ENCODE data around the gene FAM20C.

FAM20C gene

GRCh38 chr7:245574-246295 is 53.4 kb downstream of the FAM20C start:
- H3K27me3 ChIP-seq, result no peaks in the 10 kb centered on the region
- no peak for DNase-seq
- no peaks in the 10 kb centered on the region; the same call in 1 of the 2 replicates for H3K9me3 ChIP-seq
- no peaks in the 10 kb centered on the region for H3K4me1 ChIP-seq
- TF ChIP-seq CTCF (IDR thresholded peaks at IDR 0.05; ENCODE audit: low read depth, low read length), result no peak
- H3K4me3 ChIP-seq (ENCODE audit: low read depth, low read length), result no peak overlapping the region
- no peaks in the 10 kb centered on the region for H3K36me3 ChIP-seq

GRCh38 chr7:246451-246850 is 54.1 kb downstream of the FAM20C start:
- Histone ChIP-seq H3K27me3 (no peaks in the 10 kb centered on the region), H3K9me3 (no peaks in the 10 kb centered on the region; the same call in 1 of the 2 replicates), H3K4me1 (no peaks in the 10 kb centered on the region), H3K4me3 (ENCODE audit: low read depth, low read length) (no peak overlapping the region), H3K36me3 (no peaks in the 10 kb centered on the region)
- DNase-seq, result no peak
- no peak for TF ChIP-seq CTCF (IDR thresholded peaks at IDR 0.05; ENCODE audit: low read depth, low read length)

- Histone ChIP-seq H3K4me3 (ENCODE audit: low read depth, low read length) (no peak overlapping the region), H3K9me3 (no peaks in the 10 kb centered on the region; the same call in 1 of the 2 replicates), H3K4me1 (no peaks in the 10 kb centered on the region), H3K27me3 (no peaks in the 10 kb centered on the region), H3K36me3 (no peaks in the 10 kb centered on the region)
- no peak for TF ChIP-seq CTCF (IDR thresholded peaks at IDR 0.05; ENCODE audit: low read depth, low read length)
- no peak for DNase-seq
Observed at GRCh38 chr7:247181-247580, 54.8 kb downstream of the FAM20C start.

GRCh38 chr7:247636-248035 is 55.3 kb downstream of the FAM20C start:
- no peak for TF ChIP-seq CTCF (IDR thresholded peaks at IDR 0.05; ENCODE audit: low read depth, low read length)
- no peak for DNase-seq
- Histone ChIP-seq H3K4me1 (no peaks in the 10 kb centered on the region), H3K27me3 (no peaks in the 10 kb centered on the region), H3K4me3 (ENCODE audit: low read depth, low read length) (no peak overlapping the region), H3K36me3 (no peaks in the 10 kb centered on the region), H3K9me3 (no peaks in the 10 kb centered on the region; the same call in 1 of the 2 replicates)

GRCh38 chr7:248732-249435 is 56.5 kb downstream of the FAM20C start:
- no peak for DNase-seq
- Histone ChIP-seq H3K4me1 (no peaks in the 10 kb centered on the region), H3K9me3 (no peaks in the 10 kb centered on the region; the same call in none of the 2 replicates), H3K4me3 (ENCODE audit: low read depth, low read length) (no peak overlapping the region), H3K36me3 (no peaks in the 10 kb centered on the region), H3K27me3 (no peaks in the 10 kb centered on the region)
- no peak for TF ChIP-seq CTCF (IDR thresholded peaks at IDR 0.05; ENCODE audit: low read depth, low read length)

- no peaks in the 10 kb centered on the region for H3K36me3 ChIP-seq
- no peaks in the 10 kb centered on the region for H3K4me1 ChIP-seq
- H3K27me3 ChIP-seq, result no peaks in the 10 kb centered on the region
- H3K4me3 ChIP-seq (ENCODE audit: low read depth, low read length), result no peak overlapping the region
- no peak for TF ChIP-seq CTCF (IDR thresholded peaks at IDR 0.05; ENCODE audit: low read depth, low read length)
- no peaks in the 10 kb centered on the region; the same call in none of the 2 replicates for H3K9me3 ChIP-seq
- no peak for DNase-seq
Observed at GRCh38 chr7:249989-250388, 57.6 kb downstream of the FAM20C start.
